ENCODE results near the gene TP73.

Gene TP73

DNA sequence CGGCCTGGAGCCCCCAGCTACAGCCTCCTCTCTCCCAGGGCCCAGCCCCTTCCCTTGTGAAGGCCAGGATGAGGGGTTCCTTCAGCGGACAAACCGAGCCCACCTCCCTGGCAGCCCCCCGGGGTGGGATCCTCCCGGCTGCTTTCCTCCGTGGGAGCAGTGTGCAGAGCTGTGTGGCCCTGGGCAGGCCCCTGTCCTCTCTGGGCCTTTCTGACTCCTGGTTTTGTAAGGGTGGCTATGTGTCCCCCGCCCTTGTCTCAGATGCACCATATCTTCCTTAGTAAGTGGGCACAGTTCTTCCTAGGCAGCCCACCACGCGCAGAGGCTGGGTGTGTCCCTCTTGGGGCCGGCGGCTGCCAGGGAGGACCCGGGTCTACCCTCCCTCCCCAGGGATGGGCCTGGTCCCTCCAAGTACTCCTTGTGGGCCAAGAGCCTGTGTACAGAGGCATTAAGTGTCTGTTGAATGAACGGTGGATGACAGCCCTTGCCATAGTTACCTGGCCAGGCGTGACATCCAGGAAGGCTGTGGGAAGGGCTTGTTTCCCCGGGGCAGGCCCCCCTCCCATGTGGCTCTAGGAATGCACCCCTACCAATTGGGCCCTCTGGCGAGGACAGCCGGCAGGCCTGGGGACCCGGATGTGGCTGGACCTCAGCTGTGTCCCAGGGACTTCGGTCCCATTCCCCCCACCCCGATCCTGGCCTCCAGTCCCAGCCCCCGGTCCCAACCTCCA lies 124.1 kb downstream of the TP73 start:
- no peak for DNase-seq (ENCODE audit: low read depth)
- H3K4me3 ChIP-seq (ENCODE audit: low read depth, low read length) = no peak overlapping the region

DNA sequence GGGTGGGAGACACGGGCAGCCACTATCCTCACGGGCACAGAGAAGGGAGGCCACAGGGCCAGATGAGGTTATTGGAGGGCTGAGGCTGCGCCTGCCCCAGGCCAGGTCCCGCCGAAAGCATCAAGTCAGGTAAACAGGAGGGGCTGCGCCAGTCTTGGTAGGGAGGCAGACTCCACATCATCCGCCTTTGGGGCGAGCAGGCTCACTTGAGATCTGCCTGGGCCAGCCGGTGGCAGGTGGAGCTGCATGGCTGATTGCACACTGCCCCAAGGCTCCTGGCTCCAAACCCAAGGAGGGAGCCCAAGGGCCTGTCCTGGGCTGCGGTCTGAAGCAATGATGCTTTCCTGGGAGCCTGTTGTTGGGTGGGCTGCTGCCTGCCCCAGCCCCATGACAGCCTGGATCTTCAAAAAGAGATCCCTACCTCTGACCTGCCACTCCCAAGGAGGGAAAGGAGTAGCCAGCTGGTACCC lies 124.8 kb downstream of the TP73 start:
- no peak overlapping the region for H3K4me3 ChIP-seq (ENCODE audit: low read depth, low read length)
- TF ChIP-seq, protein P1, sequence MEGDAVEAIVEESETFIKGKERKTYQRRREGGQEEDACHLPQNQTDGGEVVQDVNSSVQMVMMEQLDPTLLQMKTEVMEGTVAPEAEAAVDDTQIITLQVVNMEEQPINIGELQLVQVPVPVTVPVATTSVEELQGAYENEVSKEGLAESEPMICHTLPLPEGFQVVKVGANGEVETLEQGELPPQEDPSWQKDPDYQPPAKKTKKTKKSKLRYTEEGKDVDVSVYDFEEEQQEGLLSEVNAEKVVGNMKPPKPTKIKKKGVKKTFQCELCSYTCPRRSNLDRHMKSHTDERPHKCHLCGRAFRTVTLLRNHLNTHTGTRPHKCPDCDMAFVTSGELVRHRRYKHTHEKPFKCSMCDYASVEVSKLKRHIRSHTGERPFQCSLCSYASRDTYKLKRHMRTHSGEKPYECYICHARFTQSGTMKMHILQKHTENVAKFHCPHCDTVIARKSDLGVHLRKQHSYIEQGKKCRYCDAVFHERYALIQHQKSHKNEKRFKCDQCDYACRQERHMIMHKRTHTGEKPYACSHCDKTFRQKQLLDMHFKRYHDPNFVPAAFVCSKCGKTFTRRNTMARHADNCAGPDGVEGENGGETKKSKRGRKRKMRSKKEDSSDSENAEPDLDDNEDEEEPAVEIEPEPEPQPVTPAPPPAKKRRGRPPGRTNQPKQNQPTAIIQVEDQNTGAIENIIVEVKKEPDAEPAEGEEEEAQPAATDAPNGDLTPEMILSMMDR (IDR thresholded peaks at IDR 0.05; ENCODE audit: low read depth, low read length, missing control alignments) = no peak
- DNase-seq (ENCODE audit: low read depth) = no peak

More for the DNA sequence above, 124.1 kb downstream of the TP73 start:
- TF ChIP-seq, protein P1 (IDR thresholded peaks at IDR 0.05; ENCODE audit: low read depth, low read length, missing control alignments) = no peak

DNA sequence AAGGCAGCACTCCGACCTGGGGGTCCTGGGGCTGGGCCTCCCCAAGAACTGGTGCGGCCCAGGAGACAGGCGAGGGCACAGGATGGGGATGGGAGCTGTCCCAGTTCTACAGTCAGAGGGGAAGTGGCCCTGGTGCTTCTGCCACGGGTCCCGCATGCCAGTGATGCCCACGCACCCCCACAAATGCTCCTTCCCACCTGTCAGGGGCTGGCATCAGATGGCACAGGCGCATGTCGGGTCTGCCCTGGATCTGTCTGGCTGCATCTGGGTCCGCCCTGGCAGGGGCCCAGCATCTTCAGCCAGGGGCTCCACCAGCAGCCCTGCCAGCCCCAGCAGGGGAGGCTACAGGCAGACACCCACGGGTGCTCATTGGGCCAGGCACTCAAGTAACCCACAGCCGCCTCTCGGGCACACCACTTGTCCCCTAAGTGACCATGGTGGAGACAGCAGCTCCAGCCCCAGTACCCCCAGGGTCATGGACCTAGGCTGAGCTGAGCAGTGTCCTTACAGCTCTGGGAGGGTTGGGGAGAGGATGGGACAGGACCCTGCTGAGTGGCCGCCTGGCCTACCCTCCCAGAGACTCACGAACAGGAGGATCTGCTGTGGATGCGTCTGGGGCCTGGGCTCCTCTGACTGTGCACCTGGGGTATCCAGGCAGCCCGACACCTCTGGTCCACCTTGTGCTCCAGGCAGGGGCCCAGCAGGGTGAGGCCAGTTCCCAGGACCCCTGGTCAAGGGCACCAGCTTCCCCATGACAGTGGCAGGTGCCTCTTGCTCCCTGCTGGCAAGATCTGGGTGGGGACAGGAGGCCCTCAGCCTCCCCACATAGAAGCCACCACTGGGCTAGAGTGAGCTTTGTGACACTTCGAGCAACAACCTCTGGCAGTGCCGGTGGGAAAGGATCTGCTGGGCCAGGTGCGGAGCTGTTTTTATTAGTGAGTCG lies 125.6 kb downstream of the TP73 start:
- DNase-seq (ENCODE audit: low read depth) = no peak
- TF ChIP-seq, protein P1 (IDR thresholded peaks at IDR 0.05; ENCODE audit: low read depth, low read length, missing control alignments) = no peak

DNA sequence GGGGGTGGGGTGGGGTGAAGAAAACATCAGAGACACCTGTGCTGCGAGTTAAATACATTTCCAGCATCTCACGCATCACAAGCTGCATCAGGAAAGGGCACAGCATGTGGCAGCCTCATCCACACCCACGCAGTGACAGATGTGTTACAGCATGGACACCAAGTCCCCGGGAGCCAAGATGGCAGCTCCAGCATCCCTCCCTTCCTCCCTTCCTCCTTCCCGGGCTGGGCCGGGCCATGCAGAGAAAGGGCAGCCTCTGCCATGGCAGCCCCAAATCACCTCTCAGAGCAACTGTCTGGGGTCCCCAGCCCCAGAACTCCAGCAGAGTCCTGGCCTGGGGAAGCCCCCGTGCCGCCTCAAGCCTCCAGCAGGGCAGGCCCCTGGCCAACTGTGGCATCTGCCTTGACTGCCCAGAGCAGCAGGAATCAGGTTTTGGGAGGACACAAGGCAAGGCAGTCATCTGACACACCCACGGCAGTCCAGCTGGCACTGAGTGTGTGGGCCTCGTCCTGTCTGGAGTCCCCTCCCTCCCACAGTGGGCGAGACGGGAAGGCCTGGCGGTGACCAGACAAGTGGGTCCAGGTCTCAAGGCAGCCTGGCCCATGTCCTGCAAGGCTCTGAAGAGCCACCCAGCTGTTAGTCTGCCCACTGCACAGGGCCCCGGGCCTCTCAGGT lies 126.4 kb downstream of the TP73 start:
- TF ChIP-seq, protein P1 (IDR thresholded peaks at IDR 0.05; ENCODE audit: low read depth, low read length, missing control alignments) = no peak
- DNase-seq (ENCODE audit: low read depth) = no peak

More for the DNA sequence above, 125.6 kb downstream of the TP73 start:
- H3K4me3 ChIP-seq (ENCODE audit: low read depth, low read length) = no peak overlapping the region

DNA sequence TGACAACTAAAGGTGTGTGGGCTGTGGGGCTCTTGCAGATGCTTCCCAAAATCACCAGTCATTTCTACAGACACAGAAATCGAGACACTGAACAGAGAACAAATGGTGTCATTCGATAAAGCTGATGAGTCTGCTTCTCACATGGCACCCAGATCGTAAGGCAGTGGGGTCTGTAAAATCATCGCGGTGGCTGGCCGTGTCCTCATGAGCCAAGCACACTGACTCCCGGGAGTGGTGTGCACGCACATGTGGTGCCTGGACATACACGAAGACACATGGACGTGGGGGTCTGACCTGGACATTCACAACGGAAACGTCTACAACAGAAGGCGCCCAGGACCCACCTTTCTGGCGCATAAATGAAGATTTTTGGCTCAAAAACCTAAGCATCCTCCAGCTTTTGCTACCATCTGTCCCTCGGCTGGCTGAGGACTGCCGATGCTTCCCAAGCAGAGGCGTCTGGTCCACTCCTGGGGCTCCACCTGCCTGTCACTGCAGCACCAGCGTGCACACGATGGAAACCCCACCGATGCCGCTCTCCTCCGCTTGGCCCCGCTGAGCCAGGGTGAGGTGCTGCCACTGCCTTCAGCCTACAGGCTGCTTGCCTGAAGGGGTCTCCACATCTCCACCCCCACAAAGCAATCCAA lies 127.1 kb downstream of the TP73 start:
- H3K4me3 ChIP-seq (ENCODE audit: low read depth, low read length) = no peak overlapping the region
- TF ChIP-seq, protein P1 (IDR thresholded peaks at IDR 0.05; ENCODE audit: low read depth, low read length, missing control alignments) = no peak
- DNase-seq (ENCODE audit: low read depth) = no peak

More for the DNA sequence above, 126.4 kb downstream of the TP73 start:
- H3K4me3 ChIP-seq (ENCODE audit: low read depth, low read length) = no peak overlapping the region

DNA sequence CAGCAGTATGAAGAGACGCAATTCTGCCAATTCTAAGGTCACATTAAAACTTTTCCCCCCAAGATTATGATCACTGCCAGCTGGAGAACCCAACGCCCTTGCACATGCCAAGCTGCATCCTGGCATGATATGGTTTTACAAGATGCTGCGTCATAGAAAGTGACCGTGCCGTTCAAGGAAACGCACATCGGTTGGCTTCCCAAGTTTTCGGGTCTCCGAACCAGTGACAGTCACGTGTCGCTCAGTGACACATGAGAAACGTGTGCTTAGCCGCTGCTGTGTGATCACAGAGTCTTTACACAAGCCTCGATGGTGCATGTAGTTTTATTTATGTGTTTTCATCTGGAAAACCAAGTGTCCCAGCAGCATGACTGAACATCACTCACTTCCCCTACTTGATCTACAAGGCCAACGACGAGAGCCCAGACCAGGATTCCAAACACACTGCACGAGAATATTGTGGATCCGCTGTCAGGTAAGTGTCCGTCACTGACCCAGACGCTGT lies 127.6 kb downstream of the TP73 start:
- TF ChIP-seq, protein P1 (IDR thresholded peaks at IDR 0.05; ENCODE audit: low read depth, low read length, missing control alignments) = no peak
- DNase-seq (ENCODE audit: low read depth) = no peak
- no peak overlapping the region for H3K4me3 ChIP-seq (ENCODE audit: low read depth, low read length)

Measured in GM12864 (cell line).